Activated gamma-delta T cell treated with anti-CD3 and anti-CD28 coated beads, Interleukin-2, amount 50 U/mL, for 16 hours (primary cell): Measurements from ENCODE around the gene USF2.
"Not testable (repeated sequence)": the region's sequence is repeated elsewhere in the genome, so short reads cannot be mapped to it uniquely, and the experiment has no call there.

Experiments
- DNase-seq: peaks from one replicate; pipeline ENCODE4 v3.0.0-alpha.2; 2020; ENCODE audit warnings: low read depth

Gene USF2

DNA sequence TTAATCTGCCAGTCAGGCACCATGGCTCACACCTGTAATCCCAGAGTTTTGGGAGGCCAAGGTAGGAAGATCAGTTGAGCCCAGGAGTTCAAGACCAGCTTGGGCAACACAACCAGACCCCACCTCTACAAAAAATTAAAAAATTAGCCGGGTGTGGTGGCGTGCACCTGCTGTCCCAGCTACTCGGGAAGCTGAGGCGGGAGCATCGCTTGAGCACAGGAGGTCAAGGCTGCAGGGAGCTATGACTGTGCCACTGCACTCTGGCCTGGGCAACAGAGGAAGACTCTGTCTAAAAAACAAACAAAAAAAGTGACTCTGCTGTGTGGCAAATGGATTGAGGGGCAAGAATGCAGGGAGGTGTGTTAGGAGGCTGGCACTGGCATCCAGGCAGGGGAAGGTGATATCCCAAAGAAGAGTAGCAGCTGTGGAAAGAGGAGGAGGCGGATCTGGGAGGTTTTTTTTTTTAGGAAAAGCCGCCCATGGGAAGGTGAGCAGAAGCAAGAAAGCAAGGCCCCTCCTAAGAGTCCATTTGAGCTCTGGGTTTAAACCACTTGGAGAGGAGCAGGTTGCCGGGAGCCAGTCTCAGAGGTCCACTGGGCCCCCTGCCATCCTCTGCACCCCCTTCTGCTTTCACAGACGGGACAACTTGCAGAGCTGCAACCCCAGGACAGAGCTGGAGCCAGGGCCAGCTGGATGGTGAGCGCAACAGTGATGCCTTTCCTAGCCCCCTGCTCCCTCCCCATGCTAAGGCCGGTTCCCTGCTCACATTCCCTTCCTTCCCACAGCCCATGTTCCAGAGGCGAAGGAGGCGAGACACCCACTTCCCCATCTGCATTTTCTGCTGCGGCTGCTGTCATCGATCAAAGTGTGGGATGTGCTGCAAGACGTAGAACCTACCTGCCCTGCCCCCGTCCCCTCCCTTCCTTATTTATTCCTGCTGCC lies 15.7 kb downstream of the USF2 start:
- no peak for DNase-seq

DNA sequence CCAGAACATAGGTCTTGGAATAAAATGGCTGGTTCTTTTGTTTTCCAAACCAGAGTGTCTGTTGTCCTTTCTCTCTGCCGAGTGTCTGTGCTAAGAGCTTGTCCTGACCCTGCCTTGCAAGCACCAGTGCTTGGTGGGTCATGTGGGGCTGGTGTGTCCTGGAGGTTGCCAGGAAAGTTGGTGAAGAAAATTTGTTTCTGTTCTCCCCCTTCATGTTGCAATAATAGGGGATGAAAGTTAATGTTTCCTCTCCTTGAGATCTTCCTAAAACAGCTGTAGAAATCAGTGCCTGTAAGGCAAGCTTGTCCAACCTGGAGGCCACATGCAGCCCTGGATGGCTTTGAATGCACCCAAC lies 16.3 kb downstream of the USF2 start:
- DNase-seq, result no peak

DNA sequence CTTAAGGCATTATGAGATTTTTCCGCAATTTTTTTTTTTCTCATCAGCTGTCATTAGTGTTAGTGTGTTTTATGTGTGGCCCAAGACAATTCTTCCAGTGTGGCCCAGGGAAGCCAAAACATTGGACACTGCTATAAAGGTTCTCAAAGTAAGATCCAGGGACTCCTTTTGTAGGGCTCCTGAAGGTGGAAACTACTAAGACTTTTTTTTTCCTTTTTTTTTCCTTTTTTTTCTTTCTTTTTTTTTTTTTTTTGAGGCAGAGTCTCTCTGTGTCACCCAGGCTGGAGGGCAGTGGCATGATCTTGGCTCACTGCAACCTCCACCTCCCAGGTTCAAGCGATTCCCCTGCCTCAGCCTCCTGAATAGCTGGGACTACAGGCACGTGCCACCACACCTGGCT lies 16.7 kb downstream of the USF2 start:
- not testable (repeated sequence) for DNase-seq

DNA sequence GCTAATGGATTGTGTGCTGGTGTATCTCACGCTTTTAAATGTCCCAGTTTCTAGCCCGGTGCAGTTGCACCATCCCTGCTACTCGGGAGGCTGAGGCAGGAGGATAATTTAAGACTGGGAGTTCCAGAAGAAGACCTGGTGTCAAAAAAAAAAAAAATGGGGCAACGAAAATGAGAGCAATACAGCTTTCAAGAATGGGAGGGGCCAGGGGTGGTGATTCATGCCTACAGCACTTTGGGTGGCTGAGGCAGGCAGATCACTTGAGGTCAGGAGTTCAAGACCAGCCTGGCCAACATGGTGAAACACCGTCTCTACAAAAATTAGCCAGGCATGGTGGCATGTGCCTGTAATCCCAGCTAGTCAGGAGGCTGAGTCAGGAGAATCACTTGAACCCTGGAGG lies 17.3 kb downstream of the USF2 start:
- DNase-seq, result not testable (repeated sequence)

DNA sequence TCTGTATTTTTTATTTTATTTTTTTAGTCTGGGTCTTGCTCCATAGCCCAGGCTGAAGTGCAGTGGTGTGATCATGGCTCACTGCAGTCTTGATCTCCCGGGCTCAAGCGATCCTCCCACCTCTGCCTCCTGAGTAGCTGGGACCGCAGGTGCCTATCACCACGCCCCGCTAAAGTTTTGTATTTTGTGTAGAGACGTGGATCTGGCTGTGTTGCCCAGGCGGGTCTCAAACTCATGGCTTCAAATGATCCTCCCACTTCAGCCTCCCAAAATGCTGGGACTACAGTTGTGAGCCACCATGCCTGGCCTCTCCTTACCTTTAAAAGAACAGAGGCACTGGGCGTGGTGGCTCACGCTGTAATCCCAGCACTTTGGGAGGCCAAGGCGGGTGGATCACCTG lies 19.0 kb downstream of the USF2 start:
- DNase-seq, result no peak

DNA sequence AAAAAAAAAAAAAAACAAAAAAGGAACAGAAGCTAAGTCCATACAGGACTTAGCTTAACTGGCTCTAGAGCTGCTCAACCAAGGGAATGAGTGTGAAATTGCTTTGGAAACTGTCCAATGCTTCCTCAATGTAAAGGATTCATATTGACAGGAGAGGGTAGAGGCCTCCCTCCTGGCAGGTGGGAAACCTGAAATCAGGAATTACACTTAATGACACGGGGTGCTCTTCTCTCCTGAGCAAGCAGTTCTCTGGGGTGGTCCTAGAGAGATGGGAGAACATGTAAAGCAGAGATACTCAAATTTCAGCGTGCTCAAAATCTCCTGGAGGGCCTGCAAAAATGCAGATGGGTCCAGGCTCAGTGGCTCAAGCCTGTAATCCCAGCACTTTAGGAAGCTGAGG lies 19.6 kb downstream of the USF2 start:
- DNase-seq, result no peak

DNA sequence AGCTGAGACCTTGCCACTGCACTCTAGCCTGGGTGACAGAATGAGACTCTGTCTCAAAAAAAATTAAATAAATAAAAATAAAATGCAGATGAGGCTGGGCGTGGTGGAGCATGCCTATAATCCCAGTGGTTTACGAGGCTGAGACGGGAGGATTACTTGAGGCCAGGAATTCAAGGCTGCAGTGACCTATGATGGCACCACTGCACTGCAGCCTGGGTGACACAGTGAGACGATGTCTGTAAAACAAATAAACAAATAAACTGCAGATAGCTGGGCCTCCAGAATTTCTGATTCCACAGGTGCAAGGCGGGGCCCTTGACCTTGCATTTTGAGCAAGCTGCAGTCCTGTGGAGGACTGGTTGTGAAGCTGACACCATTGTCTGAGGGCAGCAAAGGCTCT lies 20.1 kb downstream of the USF2 start:
- no peak for DNase-seq

DNA sequence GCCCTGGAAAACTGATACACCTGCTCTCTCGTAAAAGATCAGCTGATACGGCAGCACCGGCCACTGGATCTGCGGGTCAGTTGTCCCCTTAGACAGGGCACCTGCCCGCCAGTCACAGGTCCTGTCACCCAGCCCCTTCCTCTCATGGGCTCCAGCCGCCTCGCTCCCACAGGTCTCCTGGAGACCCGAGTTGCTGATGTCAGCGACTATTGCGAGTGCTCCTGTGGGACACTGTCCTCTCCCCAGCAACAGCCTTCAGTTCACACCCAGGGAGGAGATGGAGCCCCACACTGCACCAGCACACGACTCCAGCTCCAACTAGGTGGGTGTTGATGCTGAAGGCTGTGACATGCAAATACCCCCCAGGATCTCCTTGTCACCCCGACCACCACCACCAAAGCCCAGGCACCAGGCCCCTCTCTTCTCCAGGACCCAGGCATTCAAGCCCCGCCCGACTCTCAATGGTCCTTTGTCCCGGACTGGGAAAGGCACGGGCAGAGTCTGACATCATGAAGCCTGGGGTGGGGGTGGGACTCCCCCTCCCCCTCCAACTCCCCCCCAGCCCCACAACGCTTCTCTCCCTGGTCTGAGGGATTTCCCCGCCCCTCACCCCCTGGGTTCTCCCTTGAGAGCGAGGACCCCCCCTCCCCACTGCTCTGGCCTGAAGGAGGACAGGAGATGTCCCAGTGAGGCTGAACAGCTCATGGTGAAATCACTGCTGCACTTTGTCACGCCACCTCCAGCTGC lies 21.8 kb downstream of the USF2 start:
- no peak for DNase-seq

DNA sequence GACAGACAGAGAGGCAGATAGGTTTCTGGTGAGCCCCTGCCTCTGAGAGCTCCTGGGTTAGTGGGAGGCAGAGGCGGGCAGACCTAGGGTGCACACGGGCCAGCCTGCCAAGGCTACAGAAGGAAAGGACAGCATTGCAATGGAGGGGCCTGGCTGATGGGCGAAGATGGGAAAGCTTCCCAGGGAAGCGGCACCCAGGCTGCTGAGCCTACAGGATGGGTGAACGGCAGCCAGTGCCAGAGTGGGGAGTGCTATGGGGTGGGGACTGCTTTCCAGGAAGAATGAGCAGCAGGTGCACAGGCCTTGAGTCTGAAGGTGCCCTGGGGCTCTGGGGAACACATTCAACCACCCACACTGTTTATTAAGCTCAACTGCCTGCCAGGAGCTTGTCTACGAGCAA lies 22.5 kb downstream of the USF2 start:
- no peak for DNase-seq

DNA sequence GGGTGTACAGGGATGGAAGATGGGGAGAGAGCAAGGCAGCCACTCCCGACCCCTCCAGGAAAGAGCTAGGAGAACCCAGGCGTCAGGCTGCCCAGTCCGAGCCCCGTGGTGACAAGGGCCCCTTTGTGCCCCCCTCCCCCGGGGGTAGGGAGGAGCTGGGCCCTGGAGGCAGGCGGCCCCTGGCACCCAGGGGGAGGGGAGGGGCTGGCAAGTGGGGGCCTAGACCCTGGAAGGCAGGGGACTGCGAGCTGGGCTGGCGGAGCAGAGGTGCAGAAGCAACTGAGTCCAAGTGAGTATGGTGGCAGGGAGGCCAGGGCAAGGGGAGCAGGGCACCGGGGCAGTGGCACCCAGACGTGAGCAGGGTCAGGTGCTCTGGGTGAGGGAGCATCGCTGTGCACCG lies 23.2 kb downstream of the USF2 start, which contains the start of gene MAG:
Gene MAG, plus strand, starts transcription at position 246 of the 400 bp plus-strand sequence. CDS start 3,248 bp downstream, outside the sequence.
- no peak for DNase-seq

DNA sequence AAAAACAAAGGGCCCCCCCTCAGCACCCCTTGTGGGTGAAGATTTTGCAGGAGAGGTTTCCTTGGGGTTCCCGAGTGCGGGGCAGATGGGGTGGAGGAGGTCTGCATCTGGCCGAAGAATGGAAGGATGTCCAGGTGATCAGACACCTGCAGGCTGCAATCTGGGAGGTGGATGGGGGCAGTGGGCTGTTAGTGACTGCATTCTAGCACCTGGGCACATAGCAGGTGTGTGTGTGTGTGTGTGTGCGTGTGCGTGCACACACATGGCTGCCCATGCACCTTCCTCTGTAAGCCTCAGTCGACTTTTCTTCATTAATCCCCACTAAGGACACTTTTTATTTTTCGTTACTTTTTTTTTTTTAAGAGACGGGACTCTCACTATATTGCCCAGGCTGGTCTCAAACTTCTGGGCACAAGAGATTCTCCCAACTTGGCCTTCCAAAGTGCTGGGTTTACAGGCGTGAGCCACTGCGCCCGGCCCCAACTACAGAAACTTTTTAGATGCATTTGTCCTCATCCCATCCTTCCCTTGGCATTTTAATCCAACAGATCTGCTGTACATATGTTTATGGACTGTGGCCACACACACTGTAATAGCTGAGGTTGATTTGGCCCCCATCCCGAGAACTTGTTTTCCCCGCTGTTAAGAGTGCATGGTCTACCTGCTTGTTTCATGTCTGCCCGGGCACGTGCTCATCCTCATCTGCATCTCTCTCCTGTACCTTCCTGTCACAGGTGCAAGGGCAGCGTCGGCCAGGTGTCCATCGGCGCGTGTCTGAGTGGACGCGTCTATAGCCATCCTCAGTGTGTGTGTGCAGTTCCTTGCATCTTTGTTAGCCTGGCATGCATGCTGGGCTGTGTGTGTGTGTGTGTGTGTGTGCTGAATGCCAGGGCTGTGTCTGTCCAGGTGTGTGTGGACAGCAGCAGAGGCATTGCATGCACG lies 23.9 kb downstream of the USF2 start:
- DNase-seq, result no peak

DNA sequence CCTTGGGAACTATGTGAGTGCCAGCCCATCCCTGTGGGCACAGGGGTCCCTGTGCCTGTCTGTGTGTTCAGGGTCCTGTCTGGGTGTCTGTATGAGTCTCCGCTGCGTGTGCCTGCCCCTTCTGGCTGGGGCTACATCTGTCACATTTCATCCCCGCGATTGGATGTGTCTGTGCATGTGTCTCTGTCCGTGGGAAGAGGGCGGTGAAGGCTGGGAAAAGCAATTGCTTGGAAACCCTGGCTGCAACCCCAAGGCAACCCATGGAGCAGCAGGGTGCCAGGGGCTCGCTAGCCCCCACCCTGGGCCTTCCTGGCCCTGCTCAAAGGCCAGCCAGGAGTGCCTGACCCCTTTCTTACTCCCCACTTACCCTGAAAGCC lies 24.6 kb downstream of the USF2 start:
- DNase-seq, result no peak

DNA sequence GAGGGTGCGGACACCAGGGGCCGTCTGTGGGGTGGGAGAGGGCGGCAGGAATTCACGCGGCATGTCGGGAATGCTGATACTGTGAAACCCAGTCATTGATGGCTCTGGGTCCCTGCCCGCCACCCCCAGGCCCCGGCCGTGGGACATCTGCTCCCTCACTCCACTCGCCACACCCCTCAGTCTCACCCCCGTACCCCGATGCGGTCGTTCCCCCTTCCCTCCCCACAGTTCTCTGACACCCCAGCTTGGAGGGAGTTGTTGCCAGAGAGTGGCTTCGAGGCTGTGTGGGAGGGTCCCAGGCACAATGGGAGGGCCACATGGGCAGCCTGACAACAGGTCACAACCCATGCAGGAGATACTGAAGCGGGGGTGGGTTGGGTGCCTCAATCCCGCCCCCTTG lies 25.0 kb downstream of the USF2 start:
- no peak for DNase-seq

DNA sequence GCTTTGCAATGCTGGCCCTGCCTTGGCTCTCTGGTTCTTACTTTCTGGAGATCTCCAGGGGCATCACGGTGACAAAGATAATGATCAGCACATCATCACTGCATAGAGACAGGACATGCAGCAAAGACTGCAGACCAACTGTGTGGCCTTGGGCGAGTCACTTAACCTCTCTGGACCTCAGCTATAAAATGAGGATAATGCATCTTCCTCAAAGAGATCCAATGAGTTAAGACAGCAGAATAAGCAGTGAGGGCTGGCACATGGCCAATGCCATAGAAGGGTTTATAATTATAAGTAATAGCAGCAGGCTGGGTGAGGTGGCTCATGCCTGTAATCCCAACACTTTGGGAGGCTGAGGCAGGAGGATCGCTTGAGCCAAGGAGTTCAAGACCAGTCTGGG lies 25.6 kb downstream of the USF2 start:
- DNase-seq, result no peak

DNA sequence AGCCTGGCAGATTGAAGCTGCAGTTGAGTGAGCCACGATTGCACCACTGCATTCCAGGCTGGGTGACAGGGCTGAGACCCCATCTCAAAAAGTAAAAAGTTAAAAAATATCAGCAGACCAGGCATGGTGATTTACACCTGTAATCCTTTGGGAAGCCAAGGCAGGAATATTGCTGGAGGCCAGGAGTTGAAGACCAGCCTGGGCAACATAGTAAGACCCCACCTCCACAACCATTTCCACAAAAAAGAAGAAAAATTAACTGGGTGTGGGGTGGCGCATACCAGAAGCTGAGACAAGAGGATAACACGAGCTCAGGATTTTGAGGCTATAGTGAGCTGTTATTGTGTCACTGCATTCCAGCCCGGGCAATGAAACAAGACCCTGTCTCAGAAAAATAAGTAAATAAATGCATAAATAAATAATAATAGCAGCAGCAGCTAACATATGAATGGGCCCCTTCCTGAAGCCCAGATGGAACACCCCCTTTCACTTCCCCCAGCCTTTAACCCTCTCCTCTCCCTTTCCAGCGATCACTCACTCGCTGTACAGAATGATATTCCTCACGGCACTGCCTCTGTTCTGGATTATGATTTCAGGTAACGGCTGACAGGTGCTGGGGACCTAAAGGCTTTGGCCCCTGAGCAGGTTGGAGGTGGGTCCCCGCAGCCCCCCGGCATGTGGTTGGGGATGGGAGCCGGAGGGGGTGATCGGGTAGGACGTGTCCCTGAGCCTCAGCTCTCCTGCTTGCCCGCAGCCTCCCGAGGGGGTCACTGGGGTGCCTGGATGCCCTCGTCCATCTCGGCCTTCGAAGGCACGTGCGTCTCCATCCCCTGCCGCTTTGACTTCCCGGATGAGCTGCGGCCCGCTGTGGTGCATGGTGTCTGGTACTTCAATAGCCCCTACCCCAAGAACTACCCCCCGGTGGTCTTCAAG lies 26.4 kb downstream of the USF2 start:
- DNase-seq, result no peak

DNA sequence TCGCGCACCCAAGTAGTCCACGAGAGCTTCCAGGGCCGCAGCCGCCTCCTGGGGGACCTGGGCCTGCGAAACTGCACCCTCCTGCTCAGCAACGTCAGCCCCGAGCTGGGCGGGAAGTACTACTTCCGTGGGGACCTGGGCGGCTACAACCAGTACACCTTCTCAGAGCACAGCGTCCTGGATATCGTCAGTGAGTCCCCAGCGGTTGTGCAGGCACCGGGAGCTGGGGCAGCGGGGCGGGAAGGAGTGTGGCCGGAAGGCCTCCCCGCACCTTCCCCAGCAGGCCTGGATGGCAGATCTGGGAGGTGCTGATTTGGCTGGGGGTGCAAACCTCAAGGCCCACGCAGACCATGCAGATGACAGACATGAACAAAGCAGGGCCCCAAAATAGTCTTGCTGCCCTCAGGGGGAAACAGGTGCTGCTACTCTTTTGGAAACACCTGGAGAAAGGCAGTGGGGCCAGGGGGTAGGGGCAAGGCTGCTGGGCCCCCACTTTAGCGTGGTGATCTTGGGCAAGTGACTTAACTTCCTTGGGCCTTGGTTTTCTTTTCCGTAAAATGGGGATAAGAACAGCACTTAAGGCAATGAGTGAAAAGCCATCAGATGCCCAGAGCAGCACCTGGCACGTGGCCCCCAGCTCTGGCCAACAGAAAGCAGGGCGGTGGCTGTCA lies 27.2 kb downstream of the USF2 start:
- DNase-seq, result peak; percentile 14

DNA sequence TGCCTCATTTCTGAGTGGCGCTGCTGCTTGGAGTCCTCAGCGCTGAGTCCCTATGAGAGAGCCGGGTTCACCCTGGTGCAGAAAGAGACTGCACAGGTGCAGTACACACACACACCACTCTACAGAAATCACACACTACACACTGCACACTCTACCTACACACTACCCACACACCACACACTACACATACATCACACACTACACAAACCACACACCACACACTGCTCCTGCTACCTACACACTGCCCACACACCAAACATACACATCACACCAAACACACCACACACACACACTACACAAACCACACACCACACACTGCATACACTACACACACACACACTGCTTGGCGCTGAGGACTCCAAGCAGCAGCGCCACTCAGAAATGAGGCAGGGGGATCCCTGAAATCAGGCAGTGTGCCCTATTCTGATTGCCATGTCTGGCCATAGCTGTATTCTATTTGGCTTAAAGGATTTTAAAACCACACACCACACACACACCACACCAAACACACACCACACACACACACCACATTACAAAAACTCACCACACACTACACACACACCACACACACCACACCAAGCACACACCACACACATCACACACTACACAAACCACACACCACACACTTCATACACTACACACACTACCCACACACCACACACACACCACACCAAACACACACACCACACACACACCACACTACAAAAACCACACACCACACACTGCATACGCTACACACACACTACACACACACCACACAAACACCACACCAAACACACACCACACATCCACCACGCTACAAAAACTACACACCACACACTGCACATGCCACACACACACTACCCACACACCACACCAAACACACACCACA lies 28.1 kb downstream of the USF2 start:
- DNase-seq, result no peak

DNA sequence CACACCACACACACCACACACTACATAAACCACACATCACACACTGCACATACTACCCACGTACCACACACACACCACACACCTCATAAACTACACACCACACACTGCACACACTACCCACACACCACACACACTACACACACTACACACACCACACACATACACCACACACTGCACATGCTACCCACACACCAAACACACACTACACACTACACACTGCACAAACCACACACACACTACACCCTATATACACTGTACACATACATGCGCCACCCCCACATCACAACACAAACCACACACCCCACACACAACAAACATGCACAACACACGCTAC lies 28.7 kb downstream of the USF2 start:
- DNase-seq, result no peak

DNA sequence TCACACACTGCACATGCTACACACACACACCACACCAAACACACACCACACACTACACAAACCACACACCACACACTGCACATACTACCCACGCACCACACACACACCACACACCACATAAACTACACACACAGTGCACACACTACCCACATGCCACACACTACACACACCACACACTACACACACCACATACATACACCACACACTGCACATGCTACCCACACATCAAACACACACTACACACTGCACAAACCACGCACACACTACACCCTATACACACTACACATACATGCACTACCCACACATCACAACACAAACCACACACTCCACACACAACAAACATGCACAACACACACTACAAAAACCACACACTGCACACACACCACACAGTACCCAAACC lies 29.2 kb downstream of the USF2 start:
- DNase-seq, result no peak

DNA sequence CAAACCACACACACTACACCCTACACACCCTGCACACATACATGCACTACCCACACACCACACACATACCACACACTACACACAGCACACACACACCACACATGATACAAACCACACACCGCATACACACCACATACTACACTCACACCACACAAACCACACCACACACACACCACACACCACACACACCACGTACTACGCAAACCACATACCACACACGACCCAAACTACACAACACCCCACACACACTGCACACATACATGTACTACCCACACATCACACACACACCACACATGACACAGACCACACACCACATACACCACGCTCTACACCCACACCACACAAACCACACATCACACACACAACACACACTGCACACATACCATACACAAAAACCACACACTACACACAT lies 29.8 kb downstream of the USF2 start:
- DNase-seq, result no peak
